ENCODE results near the gene ST6GALNAC6. TPM values are rescaled to one million over a fixed set of nuclear protein-coding genes. Genes with fewer than 3 reads are reported as not detected.
A peak's percentile ranks its signal among the peaks of the same experiment; 100 is the strongest.

Gene ST6GALNAC6
- total and polyA plus RNA-seq, 10 of the 15 experiments (the other 5 are each of a cell fraction or from before 2014, with no cell fraction given) = 0.40 to 27.0 (median 16.8) TPM

GRCh38 chr9:127921557-127922120, 22.2 kb upstream of the ST6GALNAC6 start:
- RAD21 ChIA-PET (ENCODE audit: unreplicated experiment) = interaction anchor here (0.7 to 8.2 kb wide), 18 partner anchors 8 to 337 kb away, joined by 3 to 83 read pairs (median 4); partner anchors contain the start of genes CDK9, FPGS, PIP5KL1 and SH2D3C
- POLR2A ChIA-PET = no interaction called here
- 0 out of 2 replicates have a peak overlapping the region, but pooled peaks have one; percentile 1 for H3K4me2 ChIP-seq (ENCODE audit: control insufficient read depth, insufficient read depth)
- peaks cover 2% of the 10 kb centered on the region for H3K79me2 ChIP-seq (ENCODE audit: control insufficient read depth, insufficient read depth, low read length)
- H3K9me3 ChIP-seq (replicated peaks; ENCODE audit: control insufficient read depth, insufficient read depth, low read length) = no peaks in the 10 kb centered on the region
- H3K4me3 ChIP-seq = no peak overlapping the region
- H2AFZ ChIP-seq (ENCODE audit: control insufficient read depth, low read depth, low read length) = no peak overlapping the region; the same call in 1 of the 2 replicates
- no TSS peak for BruUV-seq (replicated peaks)
- SMC1A ChIA-PET (ENCODE audit: uncharacterized antibody, unreplicated experiment) = interaction anchor here (0.5 to 3.1 kb wide), 24 partner anchors 9 to 333 kb away, joined by 3 to 22 read pairs (median 4); partner anchors contain the start of genes CDK9, PIP5KL1, PTRH1 and TOR2A
- in situ Hi-C loops (cut with MboI) = no loop called here
- intact Hi-C loops (cut with micrococcal nuclease; ENCODE audit: unreplicated experiment) = loop anchor here (1.0 to 2.0 kb wide), 4 partner anchors 51 to 331 kb away; partner anchors contain the start of gene TOR2A
- peak; percentile 39 for ATAC-seq
- no peak overlapping the region for H3K27ac ChIP-seq (ENCODE audit: control insufficient read depth, insufficient read depth)
- DNase-seq (ENCODE audit: low read depth, low spot score) = no peak
- peak; percentile 92 for FAIRE-seq
- peaks cover 15% of the 10 kb centered on the region for H3K4me1 ChIP-seq (ENCODE audit: control insufficient read depth, insufficient read depth, low read length)
- no peaks in the 10 kb centered on the region for H4K20me1 ChIP-seq (ENCODE audit: control insufficient read depth, insufficient read depth)
- CTCF ChIA-PET = interaction anchor here (0.6 to 9.9 kb wide), 43 partner anchors 9 to 707 kb away, joined by 3 to 91 read pairs (median 4); partner anchors contain the start of genes CDK9, DPM2, ENG and PIP5KL1
- H3K36me3 ChIP-seq (ENCODE audit: control insufficient read depth in 2 of 2, insufficient read depth in 2 of 2, low read length in 1 of 2) = no peaks in the 10 kb centered on the region
- 10% methylated on average over 45 of the region's 45 CpGs for WGBS (ENCODE audit: insufficient coverage, insufficient replicate concordance, low lambda C conversion rate, missing lambda C conversion rate)
- no peaks in the 10 kb centered on the region; a peak in 1 of 4 replicates for H3K27me3 ChIP-seq (replicated peaks in 1 of 2; ENCODE audit: control insufficient read depth in 2 of 2, insufficient read depth in 2 of 2, low read length in 1 of 2)
- H3K9ac ChIP-seq (ENCODE audit: control insufficient read depth, insufficient read depth, low read length) = no peak overlapping the region
- TF ChIP-seq SIN3A (IDR thresholded peaks at IDR 0.05; ENCODE audit: low read depth, low read length) (no peak), POU2F2 (IDR thresholded peaks at IDR 0.05; ENCODE audit: borderline replicate concordance, low read depth, low read length) (peak; percentile 71; the same call in 1 of the 3 replicates), RB1 (IDR thresholded peaks at IDR 0.05; ENCODE audit: borderline replicate concordance) (0 out of 2 replicates have a peak, but pooled peaks have one; percentile 46), RELB (IDR thresholded peaks at IDR 0.05; ENCODE audit: low read depth) (no peak), JUND (IDR thresholded peaks at IDR 0.05; ENCODE audit: low read depth, low read length) (no peak), MYB (IDR thresholded peaks at IDR 0.05; ENCODE audit: borderline replicate concordance, low read depth, low read length) (no peak), SMC3 (IDR thresholded peaks at IDR 0.05; ENCODE audit: borderline replicate concordance, low read length) (peak; percentile 90), HDAC2 (IDR thresholded peaks at IDR 0.05) (no peak), ASH2L (IDR thresholded peaks at IDR 0.05; ENCODE audit: borderline replicate concordance, low read depth) (no peak), POLR2AphosphoS2 (IDR thresholded peaks at IDR 0.05; ENCODE audit: low read depth, low read length) (no peak), CHD2 (IDR thresholded peaks at IDR 0.05; ENCODE audit: borderline replicate concordance, low read depth, low read length) (0 out of 2 replicates have a peak, but pooled peaks have one; percentile 10), ZNF207 (IDR thresholded peaks at IDR 0.05; ENCODE audit: borderline replicate concordance) (no peak), EED (IDR thresholded peaks at IDR 0.05; ENCODE audit: low read depth) (no peak), CBX3 (IDR thresholded peaks at IDR 0.05; ENCODE audit: borderline replicate concordance, low read depth) (no peak), ZNF687 (IDR thresholded peaks at IDR 0.05) (no peak), GATAD2B (conservative IDR thresholded peaks at IDR 0.05; ENCODE audit: low read depth) (no peak)
- TF ChIP-seq, protein P1, sequence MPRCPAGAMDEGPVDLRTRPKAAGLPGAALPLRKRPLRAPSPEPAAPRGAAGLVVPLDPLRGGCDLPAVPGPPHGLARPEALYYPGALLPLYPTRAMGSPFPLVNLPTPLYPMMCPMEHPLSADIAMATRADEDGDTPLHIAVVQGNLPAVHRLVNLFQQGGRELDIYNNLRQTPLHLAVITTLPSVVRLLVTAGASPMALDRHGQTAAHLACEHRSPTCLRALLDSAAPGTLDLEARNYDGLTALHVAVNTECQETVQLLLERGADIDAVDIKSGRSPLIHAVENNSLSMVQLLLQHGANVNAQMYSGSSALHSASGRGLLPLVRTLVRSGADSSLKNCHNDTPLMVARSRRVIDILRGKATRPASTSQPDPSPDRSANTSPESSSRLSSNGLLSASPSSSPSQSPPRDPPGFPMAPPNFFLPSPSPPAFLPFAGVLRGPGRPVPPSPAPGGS (IDR thresholded peaks at IDR 0.05; ENCODE audit: borderline replicate concordance, insufficient read depth, low read depth, low read length, poor library complexity, severe bottlenecking) = no peak

Measured in GM12878 (cell line).